ENCODE data around the gene L3MBTL3.

L3MBTL3 gene

GRCh38 chr6:130183271-130184222 lies 165.2 kb downstream of the L3MBTL3 start:
- no peak for TF ChIP-seq CTCF (conservative IDR thresholded peaks at IDR 0.05)
- TF ChIP-seq ZFX (IDR thresholded peaks at IDR 0.05) = no peak
- H3K27ac ChIP-seq = no peak overlapping the region

GRCh38 chr6:130185658-130186057 lies 167.3 kb downstream of the L3MBTL3 start:
- TF ChIP-seq ZFX (IDR thresholded peaks at IDR 0.05) = no peak
- no peak for TF ChIP-seq CTCF (conservative IDR thresholded peaks at IDR 0.05)

GRCh38 chr6:130187335-130188206 lies 169.2 kb downstream of the L3MBTL3 start:
- no peak overlapping the region for H3K27ac ChIP-seq
- TF ChIP-seq CTCF (conservative IDR thresholded peaks at IDR 0.05) (no peak), ZFX (IDR thresholded peaks at IDR 0.05) (no peak)

More at GRCh38 chr6:130185658-130186057, 167.3 kb downstream of the L3MBTL3 start:
- no peak overlapping the region for H3K27ac ChIP-seq

- H3K27ac ChIP-seq = no peak overlapping the region
- TF ChIP-seq CTCF (conservative IDR thresholded peaks at IDR 0.05) (no peak), ZFX (IDR thresholded peaks at IDR 0.05) (no peak)
Observed at GRCh38 chr6:130188207-130188899, 170.0 kb downstream of the L3MBTL3 start.

GRCh38 chr6:130189531-130190397 lies 171.4 kb downstream of the L3MBTL3 start:
- H3K27ac ChIP-seq = no peak overlapping the region
- TF ChIP-seq ZFX (IDR thresholded peaks at IDR 0.05) (no peak), CTCF (conservative IDR thresholded peaks at IDR 0.05) (no peak)
